ACHN (cell line): ENCODE data around the gene ZBTB34.
A peak's percentile ranks its signal among the peaks of the same experiment; 100 is the strongest.

Source experiments
- DNase-seq: peaks from one replicate; pipeline ENCODE4 v3.0.0-alpha.2; 2015
- in situ Hi-C: cut with HindIII; loops from 2 replicates; pipeline ENCODE4 v1.10.0; 2017; ENCODE audit warnings: low sequenced_read_pairs, low pct_ligation_motif_present, low pct_unique_long_range_greater_than_20kb

The ZBTB34 gene

DNA sequence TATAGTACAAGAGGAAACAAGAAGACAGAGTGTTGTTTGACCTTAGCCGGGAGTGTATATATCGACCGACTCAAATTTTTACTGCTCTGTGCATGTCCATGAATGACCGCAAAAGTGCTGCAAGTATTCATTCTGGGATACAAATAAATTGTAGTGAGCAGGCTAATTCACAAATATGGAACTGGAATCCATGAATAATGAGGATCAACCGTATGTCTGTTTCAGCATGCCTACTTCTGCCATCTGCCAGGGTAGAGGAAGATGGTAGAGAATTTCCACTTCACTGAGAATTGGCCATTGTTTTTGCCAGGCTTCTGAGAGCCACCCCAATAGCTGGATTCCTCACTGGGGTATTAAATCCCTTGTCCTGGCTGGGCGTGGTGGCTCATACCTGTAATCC is 45.7 kb downstream of the ZBTB34 start:
- DNase-seq: no peak
- in situ Hi-C loops: no loop called here

- in situ Hi-C loops: no loop called here
- no peak for DNase-seq
These were observed 46.6 kb downstream of the ZBTB34 start for GRCh38 chr9:126907058-126907457.

- in situ Hi-C loops: no loop called here
- peak; percentile 93 for DNase-seq
These were observed 54.2 kb downstream of the ZBTB34 start, which contains the start of gene RALGPS1 for GRCh38 chr9:126914458-126915280. Gene RALGPS1, plus strand, starts transcription at chr9:126914782. Its CDS starts 47,508 bp downstream, at chr9:126962290.

- in situ Hi-C loops: no loop called here
- peak; percentile 6 for DNase-seq
These were observed 54.9 kb downstream of the ZBTB34 start for GRCh38 chr9:126915281-126915816.

DNA sequence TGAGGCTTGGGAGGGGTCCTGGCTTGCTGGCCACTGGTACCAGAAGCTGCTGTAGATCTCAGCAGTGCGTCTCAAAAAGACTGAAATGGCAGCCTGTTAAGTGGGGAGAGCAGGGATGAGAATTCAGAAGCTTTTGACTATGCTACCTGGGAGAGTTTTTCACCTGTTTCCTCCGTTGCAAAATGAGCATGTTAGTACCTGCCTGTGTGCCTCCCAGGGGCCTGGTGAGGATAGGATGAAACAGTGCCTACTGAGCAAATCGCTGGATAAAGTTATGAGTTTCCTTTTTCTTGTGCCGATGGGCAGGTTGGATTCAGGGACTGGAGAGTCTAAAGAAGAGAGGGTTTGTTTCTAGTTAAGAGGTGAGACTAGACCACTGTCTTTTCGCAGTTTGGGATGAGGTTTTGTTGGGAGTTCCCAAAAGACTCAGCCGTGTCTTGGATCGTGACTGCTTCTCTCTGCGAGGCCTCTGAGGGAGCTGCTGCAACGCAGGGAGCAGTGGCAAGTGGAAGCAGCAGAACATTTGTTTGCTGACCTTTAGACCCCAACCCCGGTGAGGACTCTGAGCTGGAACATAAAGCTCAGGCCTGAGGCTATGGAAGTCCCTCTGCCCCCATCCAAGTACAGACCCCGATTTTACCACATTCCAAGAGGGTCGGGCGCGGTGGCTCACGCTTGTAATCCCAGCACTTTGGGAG is 55.6 kb downstream of the ZBTB34 start:
- no peak for DNase-seq
- in situ Hi-C loops: no loop called here

DNA sequence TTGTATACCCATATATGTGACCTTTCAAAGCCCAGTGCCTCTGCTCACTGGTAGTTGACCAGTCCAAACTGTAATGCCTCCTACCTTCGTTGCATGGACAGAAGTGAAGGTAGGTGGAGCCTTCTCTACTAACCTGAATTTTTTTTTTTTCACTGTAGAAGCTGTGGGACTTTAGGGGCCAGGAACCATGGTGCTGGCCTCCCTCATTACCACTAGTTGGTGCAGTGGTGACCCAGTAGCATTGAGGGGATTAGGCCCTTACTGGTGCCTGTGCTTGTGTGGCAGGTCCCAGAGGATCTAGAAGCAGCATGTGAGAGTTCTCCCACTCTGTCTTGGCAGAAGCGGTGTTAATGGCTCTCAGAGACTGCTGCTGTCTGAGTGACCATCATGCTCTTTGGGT is 56.5 kb downstream of the ZBTB34 start:
- in situ Hi-C loops: no loop called here
- peak; percentile 5 for DNase-seq

GRCh38 chr9:126919193-126919592 is 58.8 kb downstream of the ZBTB34 start:
- in situ Hi-C loops: no loop called here
- DNase-seq: no peak

DNA sequence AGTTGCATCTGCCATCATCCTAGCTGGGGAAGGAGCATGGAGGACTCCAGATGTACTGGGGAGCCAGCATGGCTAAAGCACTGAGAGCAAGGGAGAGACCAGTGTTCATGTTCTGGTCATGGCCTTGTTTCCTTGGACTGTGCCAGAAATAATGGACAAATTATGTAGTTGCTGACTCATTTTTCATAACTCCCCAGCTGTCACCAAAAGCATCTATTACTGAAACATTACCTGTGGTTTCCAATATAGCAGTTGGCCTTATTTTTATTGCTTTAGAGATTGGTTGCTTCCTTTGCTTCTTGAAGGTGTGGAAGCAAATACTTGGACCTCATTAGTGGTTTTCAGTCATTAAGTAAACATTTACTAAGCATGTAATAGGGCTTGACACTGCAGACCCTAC is 65.4 kb downstream of the ZBTB34 start:
- in situ Hi-C loops: no loop called here
- no peak for DNase-seq

- in situ Hi-C loops: no loop called here
These were observed 65.9 kb downstream of the ZBTB34 start for GRCh38 chr9:126926364-126926763.

DNA sequence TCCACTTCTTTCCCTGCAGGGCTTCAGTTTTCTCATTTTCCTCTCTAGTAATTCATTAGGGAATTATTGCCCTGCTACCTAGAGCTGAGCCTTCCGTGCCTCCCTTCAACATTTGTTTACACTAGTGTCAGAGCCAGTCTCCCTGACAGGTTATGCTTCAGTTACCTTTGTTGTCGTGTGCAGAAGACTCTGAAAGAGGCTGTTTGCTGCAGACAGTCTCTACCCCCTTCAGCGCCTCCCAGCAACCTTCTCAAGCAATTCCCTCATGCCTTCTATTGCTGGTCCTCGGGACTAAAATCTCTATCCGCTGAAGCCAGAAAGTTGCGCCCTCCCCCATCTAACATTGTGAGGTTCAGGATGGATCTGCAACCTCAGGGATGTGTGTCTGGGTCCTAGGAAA is 67.0 kb downstream of the ZBTB34 start:
- in situ Hi-C loops: no loop called here
- no peak for DNase-seq

More at GRCh38 chr9:126926364-126926763, 65.9 kb downstream of the ZBTB34 start:
- no peak for DNase-seq

DNA sequence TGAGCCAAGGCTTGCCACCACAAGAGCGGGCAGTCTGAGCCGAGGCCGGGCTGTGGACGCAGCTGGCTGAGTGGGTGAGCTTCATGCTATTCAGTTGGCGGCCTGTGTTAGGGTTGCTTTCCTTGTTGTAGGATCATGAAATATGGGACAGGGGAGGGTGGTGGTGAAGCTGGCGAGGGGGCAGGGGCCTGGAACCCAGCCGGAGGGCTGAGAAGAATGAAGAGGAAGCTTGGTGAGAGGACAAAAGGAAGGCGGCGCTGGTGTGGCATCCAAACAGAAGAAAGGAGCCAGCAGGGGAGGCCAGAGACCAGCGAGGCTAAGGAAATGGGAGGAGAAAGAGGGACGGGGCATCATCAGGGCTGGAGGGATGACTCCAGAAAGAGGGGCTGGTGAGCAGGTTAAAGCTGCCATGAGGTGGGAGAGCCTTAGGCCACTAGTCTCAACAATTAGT is 72.5 kb downstream of the ZBTB34 start:
- in situ Hi-C loops: no loop called here
- no peak for DNase-seq

- in situ Hi-C loops: no loop called here
- DNase-seq: no peak
These were observed 73.0 kb downstream of the ZBTB34 start for GRCh38 chr9:126933334-126933980.

DNA sequence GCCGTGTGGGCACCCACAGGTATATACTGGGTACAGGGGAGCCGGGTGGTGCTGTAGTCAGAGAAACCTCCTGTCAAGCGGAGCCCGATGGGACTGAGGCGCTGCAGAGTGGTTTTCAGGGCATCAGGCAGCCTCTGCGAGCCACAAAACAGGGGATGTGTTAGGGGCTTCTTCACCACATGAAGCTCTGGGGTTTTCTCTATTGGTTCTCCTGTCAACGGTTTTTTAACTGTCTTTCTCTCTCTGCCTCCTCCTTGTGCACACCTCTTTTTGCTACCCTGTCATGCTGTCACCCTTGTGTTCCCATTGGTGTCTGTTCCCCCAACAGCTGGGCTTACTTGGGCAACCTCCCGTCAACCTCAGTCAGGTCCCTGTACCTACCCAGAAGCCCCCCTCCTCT is 74.0 kb downstream of the ZBTB34 start:
- in situ Hi-C loops: no loop called here
- DNase-seq: no peak
